Inferior parietal cortex (tissue), 1 donor: Measurements from ENCODE around the gene SLC27A1.
"Not testable (repeated sequence)": the region's sequence is repeated elsewhere in the genome, so short reads cannot be mapped to it uniquely, and the experiment has no call there.

Experiments used
- DNase-seq: peaks from one replicate; pipeline ENCODE4 v3.0.0-alpha.2; 2016; ENCODE audit errors: extremely low spot score

The SLC27A1 gene

DNA sequence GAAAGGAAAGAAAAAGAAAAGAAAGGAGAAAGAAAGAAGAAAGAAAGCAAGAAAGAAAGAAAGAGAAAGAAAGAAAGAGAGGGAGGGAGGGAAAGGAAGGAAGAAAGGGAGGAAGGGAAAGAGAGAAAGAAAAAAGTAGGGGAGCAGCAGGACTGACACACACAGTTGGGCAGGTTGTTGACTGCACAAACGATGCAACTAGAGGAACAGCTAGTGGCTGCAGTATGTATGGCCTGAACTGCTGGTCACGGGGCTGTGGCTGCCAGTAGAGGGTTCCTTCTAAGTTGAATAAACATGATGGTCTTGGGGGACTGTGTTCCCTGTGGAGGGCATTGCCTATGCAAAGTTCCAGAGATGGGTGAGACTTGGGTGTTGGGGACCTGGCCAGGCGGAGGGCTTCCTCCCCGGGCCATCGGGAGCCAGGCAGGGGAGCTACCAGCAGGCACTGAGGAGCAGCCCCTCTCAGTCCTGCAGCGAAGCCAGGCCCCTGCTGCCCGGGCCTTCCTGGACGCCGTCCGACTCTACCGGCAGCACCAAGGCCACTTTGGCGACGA lies 68.4 kb downstream of the SLC27A1 start:
- DNase-seq = no peak

DNA sequence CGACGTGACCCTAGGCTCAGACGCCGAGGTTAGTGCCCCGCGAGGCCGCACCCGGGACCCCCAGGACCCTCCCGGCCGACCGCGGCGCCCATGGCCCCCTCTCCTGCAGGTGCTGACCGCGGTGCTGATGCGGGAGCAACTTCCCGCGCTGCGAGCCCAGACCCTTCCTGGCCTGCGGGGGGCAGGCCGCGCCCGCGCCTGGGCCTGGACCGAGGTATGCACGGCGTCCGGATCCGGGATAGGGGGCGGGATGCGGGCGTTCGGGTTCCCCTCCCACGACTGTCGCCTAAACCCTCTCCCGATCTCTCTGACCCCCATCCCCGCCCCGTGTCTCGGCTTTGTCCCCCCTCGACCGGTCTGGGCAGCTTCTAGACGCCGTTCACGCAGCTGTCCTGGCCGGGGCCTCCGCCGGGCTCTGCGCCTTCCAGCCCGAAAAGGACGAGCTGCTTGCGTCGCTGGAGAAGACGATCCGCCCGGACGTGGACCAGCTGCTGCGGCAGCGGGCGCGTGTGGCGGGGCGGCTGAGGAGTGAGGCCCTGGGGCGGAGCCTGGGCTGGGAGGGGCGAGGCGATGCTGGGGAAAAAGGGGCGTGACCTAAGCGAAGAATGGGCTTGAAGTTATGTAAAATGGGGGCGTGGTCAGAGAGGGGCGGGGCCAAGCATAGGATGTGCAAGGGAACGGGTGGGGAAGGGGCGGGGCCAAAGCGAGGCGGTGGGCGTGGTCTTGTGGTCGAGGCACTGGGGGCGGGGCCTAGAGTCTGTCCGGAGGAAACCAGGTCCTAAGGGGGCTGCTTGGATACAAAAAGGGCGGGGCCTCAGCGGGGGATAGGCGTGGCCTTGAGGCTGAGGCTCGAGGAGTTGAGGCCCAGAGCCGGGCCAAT lies 69.2 kb downstream of the SLC27A1 start:
- peak; percentile 72 for DNase-seq

- DNase-seq = no peak
Measured at GRCh38 chr19:17540174-17540573, 69.8 kb downstream of the SLC27A1 start.

DNA sequence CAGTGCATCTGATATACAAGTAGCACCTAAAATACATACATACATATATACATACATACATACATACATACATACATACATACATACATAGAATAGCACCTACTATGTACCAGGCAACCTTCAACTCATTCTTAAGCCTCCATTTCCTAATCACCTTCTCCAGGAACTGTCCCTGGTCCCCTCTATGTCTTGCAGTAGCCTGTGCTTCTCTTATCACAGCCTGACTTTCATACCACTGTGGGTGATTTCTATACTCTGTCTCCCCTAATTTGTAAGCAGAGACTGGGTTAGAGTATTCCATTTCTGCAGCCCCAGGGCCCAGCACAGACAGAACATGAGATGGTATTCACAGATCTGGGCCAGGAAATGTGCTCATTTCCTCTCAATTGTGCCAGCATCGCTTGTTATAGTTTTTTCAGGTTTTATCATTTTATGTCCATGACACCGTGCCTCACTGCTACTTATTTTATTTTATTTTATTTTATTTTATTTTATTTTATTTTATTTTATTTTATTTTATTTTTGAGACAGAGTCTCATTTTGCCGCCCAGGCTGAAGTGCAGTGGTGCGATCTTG lies 70.9 kb downstream of the SLC27A1 start:
- DNase-seq = no peak

GRCh38 chr19:17542042-17542441 lies 71.7 kb downstream of the SLC27A1 start:
- DNase-seq = no peak

DNA sequence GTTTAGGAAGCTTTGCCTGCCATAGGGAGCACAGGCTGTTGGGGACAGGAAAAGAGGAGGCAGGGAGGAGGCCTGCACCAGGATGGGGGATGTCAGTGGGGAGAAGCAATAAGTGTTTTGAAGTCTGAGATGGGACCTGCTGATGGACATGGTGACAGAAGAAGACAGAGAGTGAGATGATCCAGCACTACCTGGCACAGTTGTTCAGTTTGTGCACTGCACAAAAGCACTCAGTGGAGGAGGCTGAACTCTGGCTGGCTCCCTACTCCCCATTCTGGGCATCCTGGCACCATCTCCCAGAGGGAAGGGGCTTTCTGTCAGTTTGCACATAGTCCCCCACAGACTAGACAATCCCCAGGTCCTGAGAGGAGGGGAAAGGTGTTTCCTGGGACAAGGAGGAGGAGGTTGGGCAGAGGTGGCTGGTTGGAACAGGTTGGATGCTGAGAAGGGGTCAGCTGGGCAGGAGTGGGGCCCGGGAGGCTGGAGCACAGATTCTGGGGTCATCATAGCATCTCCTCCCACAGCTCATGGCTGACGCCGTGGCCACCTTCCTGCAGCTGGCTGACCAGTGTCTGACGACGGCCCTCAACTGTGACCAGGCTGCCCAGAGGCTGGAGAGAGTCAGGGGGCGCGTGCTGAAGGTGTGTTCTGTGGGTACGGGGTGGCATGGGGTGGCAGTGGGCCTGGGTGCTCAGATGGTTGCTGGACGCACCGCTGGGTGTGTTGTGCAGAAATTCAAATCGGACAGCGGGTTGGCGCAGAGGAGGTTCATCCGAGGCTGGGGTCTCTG lies 72.7 kb downstream of the SLC27A1 start:
- no peak for DNase-seq

DNA sequence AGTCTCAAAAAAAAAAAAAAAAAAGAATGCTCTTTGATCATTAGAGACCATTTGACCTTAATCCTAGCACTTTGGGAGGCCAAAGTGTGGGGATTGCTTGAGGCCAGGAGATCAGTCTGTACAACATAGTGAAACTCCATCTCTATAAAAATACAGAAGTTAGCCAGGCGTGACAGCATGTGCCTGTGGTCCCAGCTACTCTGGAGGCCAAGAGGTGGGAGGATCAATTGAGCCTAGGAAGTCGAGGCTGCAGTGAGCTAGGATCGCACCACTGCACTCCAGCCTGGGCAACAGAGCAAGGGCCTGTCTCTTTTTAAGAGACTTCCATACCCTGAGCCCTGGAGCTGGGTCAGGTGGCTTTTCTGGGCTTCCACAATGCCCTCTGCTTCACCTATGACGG lies 73.7 kb downstream of the SLC27A1 start:
- DNase-seq = no peak

- no peak for DNase-seq
Measured at GRCh38 chr19:17544418-17544817, 74.1 kb downstream of the SLC27A1 start.

GRCh38 chr19:17548145-17548544 lies 77.8 kb downstream of the SLC27A1 start:
- DNase-seq = no peak

GRCh38 chr19:17549085-17549740 lies 78.9 kb downstream of the SLC27A1 start:
- DNase-seq = no peak

GRCh38 chr19:17550076-17550667 lies 79.8 kb downstream of the SLC27A1 start:
- DNase-seq = no peak

DNA sequence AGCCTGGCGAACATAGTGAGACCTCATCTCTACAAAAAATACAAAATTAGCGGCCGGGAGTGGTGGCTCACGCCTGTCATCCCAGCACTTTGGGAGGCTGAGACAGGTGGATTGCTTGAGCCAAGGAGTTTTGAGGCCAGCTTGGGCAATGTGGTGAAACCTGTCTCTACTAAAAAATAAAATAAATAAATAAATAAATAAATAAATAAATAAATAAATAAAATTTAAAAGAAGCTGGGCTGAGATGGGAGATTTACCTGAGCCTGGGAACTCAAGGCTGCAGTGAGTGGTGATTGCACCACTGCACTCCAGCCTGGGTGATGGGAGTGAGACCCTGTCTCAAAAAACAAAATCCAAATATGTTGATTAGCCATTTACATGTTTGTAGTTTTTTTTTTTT lies 82.4 kb downstream of the SLC27A1 start:
- not testable (repeated sequence) for DNase-seq

- peak; percentile 44 for DNase-seq
Measured at GRCh38 chr19:17553256-17553655, 82.9 kb downstream of the SLC27A1 start.

DNA sequence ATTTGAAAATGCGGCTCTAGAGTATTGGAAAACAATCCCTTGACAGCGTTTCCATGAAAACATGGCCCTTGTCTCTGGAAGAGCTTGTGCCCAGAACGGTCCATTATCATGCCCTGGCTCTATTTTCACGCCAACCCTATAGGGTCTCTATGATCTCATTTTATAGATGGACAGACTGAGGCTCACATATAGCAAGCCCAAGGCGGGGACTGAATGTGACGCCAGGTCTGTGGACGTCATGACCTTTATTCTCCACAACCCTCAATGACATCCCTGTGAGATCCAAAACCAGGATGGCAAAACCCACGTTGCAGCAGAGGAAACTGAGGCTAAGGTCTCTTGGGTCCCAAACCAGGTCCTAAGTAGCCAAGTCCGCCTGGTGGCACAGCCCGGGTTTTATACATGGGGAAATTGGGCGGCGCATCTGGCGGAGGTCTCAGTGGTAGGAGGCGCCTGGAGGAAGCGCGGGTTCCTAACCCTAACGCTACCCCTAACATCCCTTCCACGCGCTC lies 84.7 kb downstream of the SLC27A1 start:
- DNase-seq = no peak

GRCh38 chr19:17555480-17555928 lies 85.2 kb downstream of the SLC27A1 start, which contains the start of gene COLGALT1:
Gene COLGALT1 (plus strand): TSS chr19:17555649. CDS start chr19:17555714, 65 bp downstream.
- peak; percentile 97 for DNase-seq
